T-helper 9 cell (primary cell): ENCODE measurements around the gene RHOU.

ENCODE experiments used
- DNase-seq: peaks from one replicate; pipeline ENCODE4 v3.0.0-alpha.2; 2020

RHOU gene

DNA sequence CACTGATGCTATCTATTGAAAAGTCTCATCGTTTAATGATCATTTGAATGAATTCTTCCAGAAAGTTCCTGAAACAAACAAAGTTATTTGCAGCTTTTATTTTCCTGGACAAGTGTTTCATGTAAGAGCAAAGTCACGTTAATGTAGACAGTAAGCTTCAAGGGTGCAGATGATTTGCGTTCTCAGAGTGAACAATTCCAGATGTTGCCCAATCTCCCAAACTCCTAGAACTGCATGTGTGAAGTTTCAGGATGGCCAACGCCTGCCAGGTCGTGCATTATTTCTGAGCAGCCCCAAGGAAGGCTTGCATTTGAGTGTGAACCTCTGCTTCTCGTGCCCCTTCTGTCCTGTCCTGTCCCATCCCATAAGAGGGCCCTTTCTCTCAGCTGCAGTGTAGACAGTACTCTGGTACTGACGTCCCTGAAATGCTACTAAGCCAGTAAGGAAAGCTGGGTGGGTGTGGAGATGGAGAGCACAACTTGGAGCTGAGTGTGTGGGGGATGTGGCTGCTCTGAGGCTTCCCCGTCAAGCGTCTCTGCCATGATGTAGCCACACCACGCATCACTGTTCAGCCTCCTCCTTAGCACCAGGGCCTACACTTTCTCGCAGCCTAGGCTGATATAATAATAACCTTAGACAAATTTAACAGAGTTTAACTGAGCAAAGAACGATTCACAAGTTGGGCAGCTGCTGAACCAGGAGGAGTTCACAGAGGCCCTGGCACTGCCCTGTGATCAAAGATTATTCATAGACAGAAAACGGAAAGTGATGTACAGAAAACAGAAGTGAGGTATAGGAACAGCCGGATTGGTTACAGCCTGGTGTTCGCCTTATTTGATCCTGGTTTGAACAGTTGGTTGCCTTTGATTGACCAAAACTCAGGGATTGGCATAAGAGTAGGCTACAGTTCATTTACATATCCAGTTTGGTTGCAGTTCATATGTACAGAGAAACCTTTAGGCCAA lies 50.4 kb downstream of the RHOU start:
- no peak for DNase-seq

DNA sequence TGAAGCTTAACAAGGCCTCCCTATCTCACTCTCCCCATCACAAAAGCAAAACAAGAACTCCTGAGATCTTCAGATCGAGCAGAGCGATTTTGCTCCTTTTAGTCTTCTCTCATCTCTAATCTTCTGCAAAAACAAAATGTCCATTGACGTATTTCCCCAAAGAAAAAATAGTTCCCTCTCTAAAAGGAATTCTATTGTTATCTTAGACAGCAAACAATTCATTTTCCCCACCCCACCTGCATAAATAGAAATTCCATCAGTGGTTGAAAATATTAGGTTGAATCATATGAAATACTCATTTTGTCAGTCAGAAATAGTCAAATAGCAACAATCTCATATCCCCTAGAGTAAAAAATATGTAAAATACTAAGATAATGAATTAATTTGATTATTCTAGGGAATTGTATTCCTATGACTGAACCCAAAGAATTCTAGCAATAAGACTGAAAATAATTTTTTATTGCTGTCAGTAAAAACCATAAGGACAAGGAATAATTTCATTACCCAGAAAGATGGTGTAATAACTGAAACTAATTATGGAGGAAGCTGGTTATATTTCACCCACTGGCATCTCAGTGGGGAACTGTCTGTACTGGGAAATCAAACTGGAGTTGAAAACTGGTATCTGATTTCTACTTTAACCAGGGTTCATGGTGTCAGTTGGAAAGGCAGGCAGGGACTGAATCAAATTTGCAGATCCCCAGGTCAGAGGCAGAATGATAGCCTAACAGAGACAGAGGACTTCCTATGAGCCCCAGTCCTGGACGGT lies 51.3 kb downstream of the RHOU start:
- no peak for DNase-seq

DNA sequence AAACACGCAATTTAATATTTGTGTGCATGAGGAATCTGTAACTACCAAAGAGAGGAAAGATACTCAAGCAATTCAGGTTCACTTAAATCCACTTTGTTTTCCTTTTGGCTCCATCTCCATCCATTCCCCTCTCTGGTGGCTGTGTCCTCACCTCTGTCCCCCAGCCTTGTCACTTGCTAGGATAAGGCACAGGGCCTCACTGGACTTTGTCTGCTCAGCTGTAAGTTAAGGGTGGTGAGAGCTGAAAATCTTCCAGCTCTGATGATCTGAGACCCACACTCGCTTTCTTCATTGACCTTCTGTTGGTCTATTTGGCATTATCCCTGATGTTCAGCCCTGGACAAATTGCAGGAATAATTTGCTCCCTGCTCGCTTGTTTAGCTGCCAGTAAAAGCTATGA lies 56.5 kb downstream of the RHOU start:
- DNase-seq, result no peak

DNA sequence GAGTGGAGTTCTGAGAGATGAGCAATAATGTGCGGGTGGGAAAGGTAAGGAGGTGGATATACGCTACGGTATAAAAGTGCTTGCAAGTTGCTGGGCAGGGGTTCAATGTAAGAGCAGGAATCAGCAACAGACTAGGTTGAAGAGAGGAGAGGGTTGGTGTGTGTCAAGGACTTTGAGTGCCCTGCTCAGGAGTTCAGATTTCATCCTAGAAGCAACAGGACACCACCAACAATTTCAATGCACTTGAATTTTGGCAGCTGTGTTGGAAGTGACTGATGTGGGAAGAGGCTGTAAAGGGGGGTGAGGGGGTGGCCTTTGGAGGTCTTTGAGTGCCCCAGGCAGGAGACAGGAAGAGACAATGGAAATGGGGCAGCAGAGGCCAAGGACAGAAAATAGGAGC lies 57.3 kb downstream of the RHOU start:
- no peak for DNase-seq

DNA sequence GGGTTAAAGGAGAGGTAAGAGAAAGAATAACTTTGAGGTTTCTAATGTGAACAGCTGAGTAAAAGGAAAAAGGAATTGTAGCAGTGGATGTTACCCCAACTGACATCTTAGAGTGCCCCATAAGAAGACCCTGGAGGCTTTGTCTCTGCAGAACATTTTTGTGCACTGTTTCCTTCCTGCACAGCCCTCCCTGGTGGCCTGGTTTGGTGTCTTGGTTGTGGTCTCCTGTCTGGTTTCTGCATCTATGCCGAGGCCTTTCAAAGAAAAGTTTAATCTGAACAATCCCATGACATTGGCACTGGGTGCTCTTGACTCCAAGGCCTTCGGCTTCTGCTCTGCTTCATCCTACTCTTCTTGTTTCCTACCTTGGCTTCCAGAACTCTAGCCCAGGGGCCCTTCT lies 57.8 kb downstream of the RHOU start:
- no peak for DNase-seq

DNA sequence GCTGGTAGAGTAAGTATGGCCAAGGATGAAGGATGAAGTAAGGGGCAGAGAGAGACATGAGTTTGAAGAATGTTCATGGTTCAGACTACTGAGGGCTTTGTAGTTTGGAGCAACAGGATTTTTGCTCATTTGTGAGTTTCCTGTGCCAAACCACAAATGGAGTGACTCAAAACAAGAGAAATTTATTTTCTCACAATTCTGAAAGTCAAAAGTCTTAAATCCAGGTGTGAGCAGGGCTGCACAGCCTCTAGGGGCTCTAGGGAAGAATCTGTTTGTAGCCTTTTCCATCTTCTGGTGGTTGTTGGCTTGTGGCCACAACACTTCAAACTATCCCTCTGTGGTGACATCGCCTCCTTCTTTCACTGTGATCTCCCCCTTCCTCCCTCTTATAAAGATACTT lies 58.9 kb downstream of the RHOU start:
- no peak for DNase-seq

DNA sequence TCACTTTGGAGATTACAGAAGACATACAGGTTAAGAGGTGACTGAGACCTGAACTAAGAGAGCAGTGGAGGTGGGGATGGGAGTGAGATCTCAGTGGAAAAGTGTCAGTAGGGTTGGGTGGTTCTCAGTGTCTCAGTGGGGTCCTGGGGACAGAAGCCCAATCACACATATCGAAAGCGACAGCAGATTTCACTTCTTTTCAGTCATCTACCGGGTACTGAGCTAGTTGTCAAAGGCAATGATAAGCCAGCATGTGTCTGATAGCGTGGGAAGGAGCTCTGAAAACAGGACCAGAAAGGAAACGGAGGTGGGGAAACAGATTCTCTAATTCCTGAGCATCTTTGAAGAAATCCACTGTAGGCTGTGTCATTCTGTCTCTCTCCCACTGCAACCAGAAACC lies 59.5 kb downstream of the RHOU start:
- no peak for DNase-seq

DNA sequence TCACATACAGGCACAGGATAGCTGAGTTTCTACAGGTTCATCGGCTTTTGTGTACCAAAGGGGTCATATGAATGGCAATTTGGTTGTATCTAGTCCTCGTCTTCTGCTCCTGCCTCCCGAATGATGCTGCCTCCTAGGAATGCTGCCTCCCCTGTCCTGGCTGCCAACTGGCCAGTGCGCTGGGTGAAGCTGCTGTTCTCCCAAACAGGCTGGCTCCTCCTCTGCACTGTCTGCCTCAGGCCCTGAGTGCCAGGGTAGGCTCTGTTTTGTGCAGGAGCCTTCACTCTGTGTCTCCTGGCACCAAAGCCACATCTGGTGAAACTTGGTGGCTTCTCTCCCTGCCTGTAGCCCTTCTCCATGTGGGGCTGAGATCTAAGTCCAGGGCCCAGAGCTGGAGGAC lies 60.3 kb downstream of the RHOU start:
- DNase-seq, result no peak
